Pancreas (tissue), 10 donors: ENCODE data around the gene GLUD1. TPM values are rescaled to one million over a fixed set of nuclear protein-coding genes. Genes with fewer than 3 reads are reported as not detected.
"Not testable (repeated sequence)": the region's sequence is repeated elsewhere in the genome, so short reads cannot be mapped to it uniquely, and the experiment has no call there.

Experiments
- ATAC-seq, 4 donors: fragments of 200-7000 bp; cut with Tn5 transposase; one replicate each; pipeline versions ENCODE4 v1.8.0 to v1.9.1; 2020; ENCODE audit warnings: mild to moderate bottlenecking in 4 of 4, moderate library complexity in 4 of 4
- DNase-seq, 6 donors: peaks; one replicate each; pipeline ENCODE4 v3.0.0-alpha.2; 2020
- FAIRE-seq: peaks from 2 replicates; lab custom pipeline; 2012; peaks lifted over from hg19 to GRCh38; lab: Jason Lieb, UNC
- H3K27ac ChIP-seq, 4 donors: fragments of 200-600 bp; sonication (generic); 1 replicate in 3 of 4; 2 replicates in 1 of 4; pipeline versions ENCODE4 v1.5.0 to v1.8.0; 2020
- H3K27me3 ChIP-seq, 4 donors: fragments of 200-600 bp; one replicate each; pipeline ENCODE4 v1.8.0; 2021
- H3K36me3 ChIP-seq, 3 donors: fragments of 200-600 bp; sonication (generic) in 1 of 3; one replicate each; pipeline versions ENCODE4 v1.5.0 to v1.8.0; 2020 to 2021
- H3K4me1 ChIP-seq, 3 donors: fragments of 200-600 bp; one replicate each; pipeline ENCODE4 v1.8.0; 2021
- H3K4me3 ChIP-seq, 4 donors: fragments of 200-600 bp; sonication (generic) in 2 of 4; one replicate each; pipeline versions ENCODE4 v1.5.0 to v1.8.0; 2020 to 2021
- H3K9me3 ChIP-seq, 4 donors: fragments of 200-600 bp; one replicate each; pipeline ENCODE4 v1.8.0; 2021
- WGBS, 2 donors: extraction: QIAGEN DNeasy Blood & Tissue Kit; methylation state at CpG; one replicate each; pipeline ENCODE4 v1.1.7; 2013; 5-methylcytosine and 5-hydroxymethylcytosine counted together
- intact Hi-C, 3 donors: fragments of 100-400 bp; cut with DNase I; formaldehyde crosslinking; loops; one replicate each; pipeline versions ENCODE4 v1.11.1 to v1.14.2; 2022
- polyA plus RNA-seq, 2 donors: library from polyadenylated mRNA; stranded (reverse); fragments of 200-250 nt; gene quantifications; one replicate each; pipeline ENCODE4 v1.2.3, GENCODE V29; 2013
- total RNA-seq, 6 donors: library from RNA; stranded (reverse); fragmentation: NEBNext Ultra II Directional in 4 of 6; extraction: Animal tissue kit (Norgen Biotek cat#: 25700) in 4 of 6; gene quantifications; one replicate each; pipeline versions ENCODE4 v1.2.1 to v1.2.4, GENCODE V29; 2021 to 2023
- TF ChIP-seq, protein P1 (sequence below), 4 donors: fragments of 200-600 bp; sonication (generic) in 3 of 4; IDR thresholded peaks; one replicate each; pipeline versions ENCODE4 v1.5.0 to v1.8.0; 2021; ENCODE audit warnings: antibody characterized with exemption in 4 of 4
- donor health status: healthy with polysubstance abuse.
- donor health status: DM: no; HTN: no; CAD: no; lungs with moderate emphysema.
- donor health status: DM: no; HTN: no; CAD: no.
- donor health status: control.
- donor health status: control.
- donor health status: Bipolar disorder and iron deficiency.
- donor health status: DM: yes; HTN: yes; CAD: no.
- donor health status: DM: no; HTN: no; CAD: no.
- donor health status: DM: no; HTN: no; CAD: no.
- donor health status: DM: yes; HTN: yes; CAD: no.

The GLUD1 gene
- total RNA-seq: 10 to 100 TPM; 32.1 to 62.0 (median 47.9) TPM
- 10 to 100 TPM; 24.1 to 40.7 TPM for polyA plus RNA-seq

DNA sequence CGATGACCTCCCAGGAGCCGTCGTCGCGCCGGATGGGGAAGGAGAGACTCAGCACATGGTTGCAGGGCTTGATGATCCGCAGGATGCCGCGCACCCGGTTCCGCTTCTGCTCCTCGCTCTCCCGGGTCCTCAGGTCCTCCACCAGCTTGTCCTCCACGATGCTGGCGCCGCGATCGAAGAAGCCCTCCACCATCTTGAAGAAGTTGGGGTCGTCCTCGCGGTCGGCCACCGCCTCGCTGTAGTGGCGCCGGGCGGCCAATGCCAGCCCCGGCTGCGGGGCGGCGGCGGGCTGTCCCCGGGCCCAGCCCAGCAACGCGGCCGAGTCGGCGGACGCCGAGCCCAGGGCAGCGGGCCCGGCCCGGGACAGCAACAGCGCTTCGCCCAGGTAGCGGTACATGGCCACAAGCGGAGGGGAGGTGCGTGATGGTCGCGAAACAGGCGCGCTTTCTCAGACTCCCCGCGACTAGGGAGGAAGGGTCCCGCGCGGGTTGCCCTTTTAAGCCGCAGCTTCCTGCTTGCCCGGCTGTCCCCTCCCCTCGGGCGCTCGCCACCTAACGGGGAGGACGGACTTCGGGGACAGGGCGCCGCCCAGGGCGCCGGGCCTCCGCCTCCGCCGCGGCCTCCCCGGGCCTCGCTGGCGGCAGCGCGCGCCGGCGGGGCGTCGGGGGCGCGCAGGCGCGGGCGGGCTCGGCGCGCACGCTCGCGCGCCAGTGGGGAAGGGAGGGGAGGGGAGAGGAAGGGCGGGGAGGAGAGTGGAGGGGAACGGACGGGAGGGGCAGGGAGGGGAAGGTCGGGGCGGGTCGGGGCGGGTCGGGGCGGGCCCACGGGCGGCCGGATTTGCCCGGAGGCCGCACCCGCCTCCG lies at the start of gene GLUD1, which contains the start of gene SHLD2:
GLUD1 (minus strand) TSS at position 471 of the 863 bp plus-strand sequence; CDS start at position 397, 74 bp downstream.
SHLD2 (plus strand) TSS at position 834 of the 863 bp plus-strand sequence. CDS start 56,149 bp downstream, outside the sequence.
- H3K27ac ChIP-seq: peak within 1 kb of the TSS; percentile 96 to 98 (median 98)
- no peaks in the 10 kb centered on the region for H3K27me3 ChIP-seq
- whole genome bisulfite sequencing, 2 donors: 0 to 1% methylated on average over 48 to 109 of the region's 111 CpGs
- TF ChIP-seq, protein P1, sequence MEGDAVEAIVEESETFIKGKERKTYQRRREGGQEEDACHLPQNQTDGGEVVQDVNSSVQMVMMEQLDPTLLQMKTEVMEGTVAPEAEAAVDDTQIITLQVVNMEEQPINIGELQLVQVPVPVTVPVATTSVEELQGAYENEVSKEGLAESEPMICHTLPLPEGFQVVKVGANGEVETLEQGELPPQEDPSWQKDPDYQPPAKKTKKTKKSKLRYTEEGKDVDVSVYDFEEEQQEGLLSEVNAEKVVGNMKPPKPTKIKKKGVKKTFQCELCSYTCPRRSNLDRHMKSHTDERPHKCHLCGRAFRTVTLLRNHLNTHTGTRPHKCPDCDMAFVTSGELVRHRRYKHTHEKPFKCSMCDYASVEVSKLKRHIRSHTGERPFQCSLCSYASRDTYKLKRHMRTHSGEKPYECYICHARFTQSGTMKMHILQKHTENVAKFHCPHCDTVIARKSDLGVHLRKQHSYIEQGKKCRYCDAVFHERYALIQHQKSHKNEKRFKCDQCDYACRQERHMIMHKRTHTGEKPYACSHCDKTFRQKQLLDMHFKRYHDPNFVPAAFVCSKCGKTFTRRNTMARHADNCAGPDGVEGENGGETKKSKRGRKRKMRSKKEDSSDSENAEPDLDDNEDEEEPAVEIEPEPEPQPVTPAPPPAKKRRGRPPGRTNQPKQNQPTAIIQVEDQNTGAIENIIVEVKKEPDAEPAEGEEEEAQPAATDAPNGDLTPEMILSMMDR (IDR thresholded peaks at IDR 0.05): no peak
- ATAC-seq (peak; percentile 72 to 77 (median 74)), FAIRE-seq (no peak), DNase-seq (peak; percentile 93 to 97 (median 96))
- no peaks in the 10 kb centered on the region for H3K9me3 ChIP-seq
- H3K4me3 ChIP-seq: peak within 1 kb of the TSS; percentile 73 to 88 (median 74)
- peaks cover 2 to 35% (median 18%) of the 10 kb centered on the region in 3 donors for H3K4me1 ChIP-seq
- intact Hi-C loops: no loop called here
- no peaks in the 10 kb centered on the region for H3K36me3 ChIP-seq

DNA sequence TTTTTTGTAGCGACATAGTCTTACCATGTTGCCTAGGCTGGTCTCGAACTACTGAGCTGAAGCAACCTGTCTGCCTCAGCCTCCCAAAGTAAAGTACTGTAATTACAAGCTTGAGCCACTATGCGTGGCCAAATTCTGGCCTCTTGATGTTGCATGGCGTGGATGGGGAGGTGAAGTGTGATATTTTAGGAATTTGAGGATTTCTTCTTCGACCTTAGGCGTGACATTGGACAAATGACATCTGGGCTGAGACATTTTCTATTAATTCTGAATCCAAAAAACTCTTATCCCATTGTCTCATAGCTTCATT lies 48.4 kb upstream of the GLUD1 start:
- FAIRE-seq, H3K36me3 ChIP-seq, H3K9me3 ChIP-seq, H3K4me3 ChIP-seq, H3K4me1 ChIP-seq, intact Hi-C loops, ATAC-seq, DNase-seq, H3K27me3 ChIP-seq, H3K27ac ChIP-seq: not testable (repeated sequence)
- WGBS, 2 donors: 92 to 97% methylated on average over 6 of the region's 6 CpGs

DNA sequence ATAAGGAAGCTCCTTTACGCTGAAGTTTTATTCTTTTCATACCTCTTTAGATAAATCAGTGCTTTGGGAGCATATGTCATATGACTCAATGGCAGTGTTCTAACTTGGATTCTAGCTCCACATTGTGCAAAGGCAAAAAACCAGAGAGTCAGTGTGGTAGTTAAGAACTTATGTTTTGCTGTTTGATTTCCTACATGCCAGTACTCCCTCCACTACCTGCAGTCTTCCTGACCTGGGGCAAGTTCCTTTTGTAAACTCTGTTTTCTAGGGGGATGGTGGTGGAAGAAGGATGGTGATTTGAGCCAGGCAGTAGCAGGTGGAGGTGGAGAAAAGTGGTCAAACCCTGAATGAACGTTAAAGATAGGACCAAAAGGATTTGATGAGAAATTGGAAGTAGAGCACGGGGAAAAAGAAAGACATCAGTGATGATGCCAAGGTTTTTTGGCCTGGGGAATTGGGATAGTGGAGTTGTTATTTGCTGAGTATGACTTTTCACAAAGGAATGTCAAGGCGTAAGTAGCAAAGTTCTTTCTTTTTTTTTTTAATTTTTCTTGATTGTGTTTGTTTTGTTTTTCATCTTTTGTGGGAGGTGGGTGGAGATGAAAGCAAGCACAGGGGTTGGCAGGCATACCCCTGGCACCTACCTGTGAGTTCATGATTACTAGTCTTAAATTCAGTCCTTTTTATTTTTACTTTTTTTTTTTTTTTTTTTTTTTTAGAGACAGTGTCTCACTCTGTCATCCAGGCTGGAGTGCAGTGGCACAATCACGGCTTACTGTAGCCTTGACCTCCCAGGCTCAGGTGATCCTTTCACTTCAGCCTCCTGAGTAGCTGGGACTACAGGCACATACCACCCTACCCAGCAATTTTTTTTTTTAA lies 47.8 kb upstream of the GLUD1 start:
- WGBS, 2 donors: 50 to 60% methylated on average over 4 to 5 of the region's 5 CpGs
- H3K9me3 ChIP-seq, H3K4me3 ChIP-seq, H3K4me1 ChIP-seq, intact Hi-C loops, H3K27me3 ChIP-seq, DNase-seq, FAIRE-seq, H3K36me3 ChIP-seq, H3K27ac ChIP-seq: not testable (repeated sequence)
- peak; percentile 35 to 73 (median 59) for ATAC-seq

DNA sequence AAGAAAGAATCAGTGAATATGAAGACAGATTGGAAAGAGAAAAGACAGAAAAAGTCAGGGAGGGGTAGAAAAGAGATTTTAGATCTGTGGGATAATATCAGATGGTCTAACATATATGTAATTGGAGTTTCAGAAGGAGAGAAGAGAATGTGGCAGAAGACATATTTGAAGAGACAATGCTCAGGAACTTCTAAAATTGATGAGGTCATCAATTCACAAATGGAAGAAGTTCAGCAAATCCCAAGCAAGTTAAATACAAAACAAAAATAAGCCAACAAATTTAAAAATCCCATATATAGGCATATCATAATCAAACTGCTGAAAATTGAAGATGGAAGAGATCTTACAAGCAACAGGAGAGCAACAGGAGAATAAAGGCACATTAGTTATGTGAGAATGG lies 42.8 kb upstream of the GLUD1 start:
- not testable (repeated sequence) for H3K27ac ChIP-seq, FAIRE-seq, ATAC-seq

DNA sequence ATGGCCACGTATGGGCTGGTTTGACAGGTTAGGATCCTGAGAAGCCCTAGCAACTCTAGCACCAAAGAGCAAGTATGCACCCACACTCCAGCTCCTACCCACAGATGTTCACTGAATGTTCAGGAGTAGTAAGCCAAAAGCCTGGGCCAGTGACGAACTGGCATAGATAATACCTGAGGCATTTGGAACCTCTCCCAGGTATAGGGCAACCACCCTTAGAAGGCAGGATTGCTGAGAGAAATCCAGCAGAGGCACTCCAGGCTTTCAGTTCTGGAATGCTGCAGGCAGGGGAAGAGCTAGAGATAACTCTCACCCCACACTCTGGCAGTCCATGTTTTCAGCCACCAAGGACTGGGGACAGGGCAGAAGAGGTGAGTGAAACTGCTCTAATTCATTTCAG lies 39.8 kb upstream of the GLUD1 start:
- H3K27me3 ChIP-seq, H3K9me3 ChIP-seq, FAIRE-seq, H3K4me3 ChIP-seq, H3K4me1 ChIP-seq, H3K27ac ChIP-seq, H3K36me3 ChIP-seq, DNase-seq, intact Hi-C loops: not testable (repeated sequence)
- ATAC-seq: peak in 3 of 4 donors; percentile 16 to 51 (median 22)
- 43 to 58% methylated on average over 2 of the region's 2 CpGs for WGBS, 2 donors

More for the DNA sequence above, 42.8 kb upstream of the GLUD1 start:
- H3K36me3 ChIP-seq, DNase-seq, H3K4me3 ChIP-seq, intact Hi-C loops, H3K9me3 ChIP-seq, H3K27me3 ChIP-seq, H3K4me1 ChIP-seq: not testable (repeated sequence)

DNA sequence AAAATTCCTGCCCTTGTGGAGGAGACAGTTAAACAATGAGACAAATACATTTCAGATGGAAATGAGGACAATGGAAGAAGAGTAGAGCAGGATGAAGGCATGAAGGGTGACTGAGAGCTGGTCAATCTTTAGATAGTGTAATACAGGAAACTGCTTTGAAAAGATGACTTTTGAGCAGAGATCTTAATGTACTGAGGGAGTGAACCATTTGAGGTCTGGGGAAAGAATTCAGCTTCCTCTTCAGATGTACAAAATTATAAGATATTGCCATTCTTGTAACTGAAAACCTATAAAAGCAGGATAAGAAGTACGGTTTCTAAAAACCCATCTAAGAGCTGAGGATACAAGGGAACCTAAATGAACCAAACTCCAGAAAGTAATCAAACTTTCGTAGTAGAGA lies 39.3 kb upstream of the GLUD1 start:
- not testable (repeated sequence) for FAIRE-seq, H3K27ac ChIP-seq, ATAC-seq

DNA sequence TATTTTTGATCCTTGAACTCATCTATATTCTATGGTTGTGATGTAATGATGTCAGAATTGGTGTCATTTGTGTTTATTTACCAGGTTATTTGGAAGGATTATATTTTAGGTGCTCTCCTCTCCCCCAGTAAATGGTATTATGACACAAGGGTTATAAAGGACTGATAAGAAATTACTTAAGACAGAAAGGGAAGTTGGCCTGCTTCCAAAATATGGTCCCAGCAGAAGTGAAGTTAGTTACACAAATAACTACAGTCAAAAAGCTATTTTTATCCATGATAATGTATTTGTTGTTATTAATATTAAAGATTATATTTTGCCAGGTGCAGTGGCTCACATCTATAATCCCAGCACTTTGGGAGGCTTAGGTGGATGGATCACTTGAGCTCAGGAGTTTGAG lies 37.5 kb upstream of the GLUD1 start:
- H3K4me1 ChIP-seq, H3K4me3 ChIP-seq, H3K9me3 ChIP-seq, DNase-seq, H3K27me3 ChIP-seq, ATAC-seq, H3K27ac ChIP-seq, H3K36me3 ChIP-seq, FAIRE-seq, intact Hi-C loops: not testable (repeated sequence)

More for the DNA sequence above, 39.3 kb upstream of the GLUD1 start:
- DNase-seq, H3K27me3 ChIP-seq, H3K36me3 ChIP-seq, H3K4me1 ChIP-seq, H3K9me3 ChIP-seq, intact Hi-C loops, H3K4me3 ChIP-seq: not testable (repeated sequence)
- 91% methylated on average over 2 of the region's 2 CpGs for WGBS, 2 donors

DNA sequence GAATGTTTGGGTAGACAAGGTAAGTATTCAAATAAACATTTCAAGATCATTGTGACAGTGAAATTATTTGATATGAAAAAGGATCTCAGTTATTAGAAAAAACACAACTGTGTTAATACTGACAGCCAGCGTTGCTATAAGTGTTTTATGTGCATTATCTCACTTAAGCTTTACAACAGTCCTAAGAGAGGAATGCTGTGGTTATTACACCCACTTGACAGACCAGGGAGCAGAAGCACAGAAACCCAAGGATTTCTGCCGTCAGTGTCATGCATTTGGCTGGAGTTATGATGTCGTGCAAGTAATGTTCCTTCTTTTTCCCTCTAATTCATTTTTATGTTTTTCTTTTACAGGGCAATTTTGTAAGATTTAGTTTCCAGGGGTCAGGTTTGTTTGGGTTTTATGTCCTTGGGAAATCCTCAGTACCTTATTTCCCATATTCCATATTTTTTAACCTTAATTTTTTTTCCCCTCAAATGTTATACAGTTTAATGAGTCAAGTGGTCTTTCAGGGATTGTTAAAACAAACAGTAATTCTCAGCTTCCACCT lies 33.0 kb upstream of the GLUD1 start:
- DNase-seq, FAIRE-seq, intact Hi-C loops, H3K4me1 ChIP-seq, H3K9me3 ChIP-seq, H3K27me3 ChIP-seq, ATAC-seq, H3K36me3 ChIP-seq, H3K4me3 ChIP-seq, H3K27ac ChIP-seq: not testable (repeated sequence)
- WGBS, 2 donors: 74 to 84% methylated on average over 2 of the region's 3 CpGs

DNA sequence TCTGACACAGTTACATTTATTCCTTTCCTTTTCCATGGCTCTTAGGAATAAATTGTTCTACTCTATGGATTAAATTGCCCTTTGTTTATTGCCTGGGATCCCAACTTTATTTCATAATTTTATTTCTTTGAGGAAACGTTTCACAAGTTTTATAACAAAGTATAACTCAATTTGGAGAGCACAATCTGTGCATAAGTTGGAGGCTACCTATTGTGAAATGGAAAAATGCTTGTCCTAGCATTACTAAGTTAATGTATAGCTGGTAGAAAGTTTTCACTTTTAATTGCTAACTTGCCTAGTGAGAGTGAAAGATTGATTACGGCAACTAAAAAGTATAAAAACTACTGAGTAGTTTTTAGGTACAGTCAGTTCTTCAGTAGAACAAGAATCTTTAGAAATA lies 32.4 kb upstream of the GLUD1 start:
- DNase-seq, H3K4me3 ChIP-seq, intact Hi-C loops, ATAC-seq, H3K9me3 ChIP-seq, H3K36me3 ChIP-seq, H3K4me1 ChIP-seq, H3K27me3 ChIP-seq, FAIRE-seq, H3K27ac ChIP-seq: not testable (repeated sequence)
- WGBS, 2 donors: 67 to 70% methylated on average over 1 of the region's 2 CpGs

DNA sequence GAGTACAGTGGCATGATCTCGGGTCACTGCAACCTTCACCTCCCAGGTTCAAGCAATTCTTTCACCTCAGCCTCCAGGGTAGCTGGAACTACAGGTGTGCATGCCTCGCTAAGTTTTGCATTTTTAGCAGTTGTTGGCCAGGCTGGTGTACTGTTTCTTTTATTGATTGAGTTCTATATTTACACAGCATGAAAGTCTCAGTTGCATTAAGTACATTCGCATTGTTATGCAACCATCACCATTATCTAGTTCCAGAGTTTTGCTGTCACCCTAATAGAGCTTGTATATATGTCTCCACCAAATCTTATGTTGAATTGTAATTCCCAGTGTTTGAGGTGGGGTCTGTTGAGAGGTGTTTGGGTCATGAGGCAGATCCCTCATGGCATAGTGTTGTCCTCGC lies 28.7 kb upstream of the GLUD1 start:
- peak; percentile 51 to 80 (median 68) for ATAC-seq
- DNase-seq: not testable (repeated sequence)

More for the DNA sequence above, 28.7 kb upstream of the GLUD1 start:
- H3K4me3 ChIP-seq, H3K27ac ChIP-seq, H3K27me3 ChIP-seq, intact Hi-C loops, H3K4me1 ChIP-seq, H3K9me3 ChIP-seq, FAIRE-seq, H3K36me3 ChIP-seq: not testable (repeated sequence)
- WGBS, 2 donors: 23 to 30% methylated on average over 3 of the region's 4 CpGs
